OCI-LY7 (cell line): ENCODE measurements around the gene C5orf52. TPM values are rescaled to one million over a fixed set of nuclear protein-coding genes. Genes with fewer than 3 reads are reported as not detected.

ENCODE experiments used
- BruUV-seq: library from RNA; stranded (reverse); fragments of 400-500 nt; replicated peaks from 2 replicates; lab custom pipeline; 2021; lab: Mats Ljungman, UMichigan
- CTCF ChIA-PET: fragments of 300-600 bp; sonication (Branson Sonifier 250); formaldehyde crosslinking; loops from one replicate; lab custom pipeline; 2022; ENCODE audit warnings: antibody characterized with exemption; ENCODE audit not compliant: unreplicated experiment; lab: Charles Lee
- POLR2A ChIA-PET: fragments of 300-600 bp; sonication (Branson Sonifier 250); formaldehyde crosslinking; loops from one replicate; lab custom pipeline; 2022; ENCODE audit warnings: antibody characterized with exemption; lab: Charles Lee
- DNase-seq: peaks from one replicate; pipeline ENCODE4 v3.0.0-alpha.2; 2015; ENCODE audit warnings: low spot score
- H2AFZ ChIP-seq: fragments of 200-600 bp; sonication (generic), shearing (Covaris generic); 2 replicates; pipeline ENCODE4 v1.6.1; 2014; ENCODE audit warnings: mild to moderate bottlenecking, antibody characterized with exemption, low read length, moderate library complexity
- H3K27ac ChIP-seq: fragments of 200-600 bp; sonication (generic); 2 replicates; pipeline ENCODE4 v1.5.1; 2014; ENCODE audit warnings: mixed run types, low read depth, mild to moderate bottlenecking, moderate library complexity, low read length, inconsistent platforms; ENCODE audit not compliant: poor library complexity, severe bottlenecking
- H3K36me3 ChIP-seq: fragments of 200-600 bp; sonication (generic); 2 replicates; pipeline ENCODE4 v1.6.1; 2014; ENCODE audit warnings: mild to moderate bottlenecking, antibody characterized with exemption, low read length, moderate library complexity, mixed read lengths; ENCODE audit not compliant: insufficient read depth
- H3K4me1 ChIP-seq: fragments of 200-600 bp; sonication (generic); 2 replicates; pipeline ENCODE4 v1.5.1; 2014; ENCODE audit warnings: mild to moderate bottlenecking, low read length; ENCODE audit not compliant: insufficient read depth, poor library complexity, severe bottlenecking
- H3K4me2 ChIP-seq: fragments of 200-600 bp; sonication (generic); 2 replicates; pipeline ENCODE4 v1.6.1; 2014; ENCODE audit warnings: mild to moderate bottlenecking, low read length
- H3K4me3 ChIP-seq: fragments of 200-600 bp; sonication (generic); 2 replicates; pipeline ENCODE4 v1.5.1; 2014; ENCODE audit warnings: mild to moderate bottlenecking, low read depth, low read length; ENCODE audit not compliant: poor library complexity, severe bottlenecking
- H3K79me2 ChIP-seq: fragments of 200-600 bp; sonication (generic); 2 replicates; pipeline ENCODE4 v1.6.1; 2016; ENCODE audit warnings: low read depth, mild to moderate bottlenecking, low read length, moderate library complexity, mixed read lengths; ENCODE audit not compliant: insufficient read depth
- H3K9me2 ChIP-seq: fragments of 200-600 bp; sonication (generic); 2 replicates; pipeline ENCODE4 v1.6.1; 2016; ENCODE audit warnings: mild to moderate bottlenecking, low read length, mixed read lengths; ENCODE audit not compliant: insufficient read depth
- H3K9me3 ChIP-seq: fragments of 200-600 bp; sonication (generic); 2 replicates; pipeline ENCODE4 v1.6.1; 2014; ENCODE audit warnings: mild to moderate bottlenecking, mixed run types, low read length, mixed read lengths
- H4K20me1 ChIP-seq: fragments of 200-600 bp; sonication (generic); 2 replicates; pipeline ENCODE4 v1.6.1; 2014; ENCODE audit warnings: mild to moderate bottlenecking, antibody characterized with exemption, low read length, moderate library complexity, mixed read lengths; ENCODE audit not compliant: insufficient read depth
- CTCF ChIP-seq: fragments of 200-600 bp; sonication (generic); conservative IDR thresholded peaks from 2 replicates; pipeline ENCODE4 v1.5.1; 2014; ENCODE audit warnings: mild to moderate bottlenecking, antibody characterized with exemption, low read length, moderate library complexity, mixed read lengths
- EZH2phosphoT487 ChIP-seq: fragments of 200-600 bp; sonication (generic); IDR thresholded peaks from 2 replicates; pipeline ENCODE4 v1.6.1; 2018; ENCODE audit warnings: low read depth, borderline replicate concordance, mild to moderate bottlenecking, mixed run types, antibody characterized with exemption, low read length, moderate library complexity, mixed read lengths
- intact Hi-C: fragments of 100-400 bp; cut with micrococcal nuclease; formaldehyde crosslinking; loops from one replicate; pipeline ENCODE4 v1.10.0; 2022; ENCODE audit not compliant: unreplicated experiment
- total RNA-seq, 2 experiments: library from RNA; depleted of rRNA in 1 of 2; stranded (reverse); fragments of >200 nt in 1 of 2; shearing (Covaris generic) in 1 of 2; gene quantifications; 2 replicates each; pipeline ENCODE4 v1.2.3, GENCODE V29; 2014 to 2022

Gene C5orf52
- total RNA-seq, 2 experiments from 2014 or later = not detected

DNA sequence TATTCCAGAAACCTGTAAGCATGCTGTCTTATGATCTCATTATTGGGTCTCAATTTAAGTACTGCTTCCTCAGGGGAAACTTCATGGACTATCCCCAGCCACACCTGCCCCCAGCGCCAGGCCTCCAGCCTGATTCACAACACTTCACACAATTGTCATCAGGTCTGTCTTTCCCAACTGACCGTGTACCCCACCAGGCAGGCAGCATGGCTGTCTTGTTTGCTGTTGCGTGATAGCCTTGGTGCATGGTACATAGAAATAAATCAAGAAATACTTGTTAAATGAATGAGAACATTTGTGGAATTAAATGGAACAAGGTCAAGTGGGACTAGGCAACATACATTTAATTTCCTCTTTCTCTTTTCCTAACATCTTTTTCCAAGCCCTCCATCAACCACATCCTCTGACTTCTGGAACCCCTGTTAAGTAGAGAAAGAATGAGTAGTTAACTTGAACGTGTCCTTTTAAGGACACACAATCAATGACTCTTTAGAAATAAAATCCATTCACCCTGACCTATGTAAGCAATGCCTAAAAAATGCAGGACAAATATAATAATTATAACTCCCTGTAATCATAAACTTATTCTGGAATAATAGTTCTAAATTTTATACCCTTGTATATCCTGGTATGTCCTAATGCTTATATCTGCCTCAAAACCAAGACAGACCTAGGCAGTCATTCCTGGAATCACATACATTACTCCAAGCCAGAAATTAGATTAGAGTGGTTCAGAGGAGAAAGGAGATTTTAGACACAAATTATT, 42.7 kb downstream of the C5orf52 start:
- no peak overlapping the region for H2AFZ ChIP-seq
- no peaks in the 10 kb centered on the region for H3K36me3 ChIP-seq
- H3K9me2 ChIP-seq = no peaks in the 10 kb centered on the region
- BruUV-seq = no TSS peak
- H3K4me1 ChIP-seq = peaks cover 18% of the 10 kb centered on the region
- H3K4me2 ChIP-seq = no peak overlapping the region
- no peak overlapping the region for H3K27ac ChIP-seq
- TF ChIP-seq CTCF (no peak), EZH2phosphoT487 (no peak)
- H3K4me3 ChIP-seq = no peak overlapping the region
- ChIA-PET CTCF (no interaction called here), POLR2A (no interaction called here)
- H3K9me3 ChIP-seq = no peaks in the 10 kb centered on the region
- no peaks in the 10 kb centered on the region for H4K20me1 ChIP-seq
- intact Hi-C loops = no loop called here
- no peaks in the 10 kb centered on the region for H3K79me2 ChIP-seq
- DNase-seq = no peak

DNA sequence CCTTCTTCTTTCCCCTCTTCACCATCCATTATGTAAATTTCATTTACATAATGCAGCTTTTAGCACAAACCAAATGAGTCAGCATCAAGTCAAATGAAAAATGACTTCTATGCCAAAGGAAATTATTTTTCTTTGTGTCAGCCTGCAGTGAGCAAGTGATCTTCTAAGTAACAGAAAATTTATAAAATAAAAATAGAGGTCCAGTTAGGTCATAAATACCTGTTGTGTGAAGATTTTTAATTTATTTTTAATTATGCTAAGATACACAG, 43.2 kb downstream of the C5orf52 start:
- intact Hi-C loops = no loop called here
- Histone ChIP-seq H3K4me1 (peaks cover 19% of the 10 kb centered on the region), H3K36me3 (no peaks in the 10 kb centered on the region), H2AFZ (no peak overlapping the region), H3K9me2 (no peaks in the 10 kb centered on the region), H3K79me2 (no peaks in the 10 kb centered on the region), H3K27ac (no peak overlapping the region), H4K20me1 (no peaks in the 10 kb centered on the region), H3K9me3 (no peaks in the 10 kb centered on the region), H3K4me3 (no peak overlapping the region), H3K4me2 (no peak overlapping the region)
- CTCF ChIA-PET = no interaction called here
- POLR2A ChIA-PET = no interaction called here
- no TSS peak for BruUV-seq
- no peak for TF ChIP-seq CTCF
- no peak for TF ChIP-seq EZH2phosphoT487
- DNase-seq = no peak

DNA sequence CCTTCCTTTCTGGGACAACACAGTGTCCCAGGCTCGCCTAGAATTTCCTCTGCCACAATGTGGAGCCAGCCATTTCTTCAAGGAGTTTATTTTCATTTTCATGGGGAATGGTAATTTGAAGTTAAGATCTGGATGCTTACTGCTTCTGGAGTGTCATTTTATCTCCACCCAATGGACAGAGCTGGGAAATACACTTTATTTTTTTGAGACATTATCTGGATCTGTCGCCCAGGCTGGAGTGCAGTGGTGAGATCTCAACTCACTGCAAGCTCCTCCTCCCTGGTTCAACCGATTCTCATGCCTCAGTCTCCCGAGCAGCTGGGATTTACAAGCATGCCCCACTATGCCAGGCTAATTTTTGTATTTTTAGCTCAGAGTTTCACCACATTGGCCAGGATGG, 47.2 kb downstream of the C5orf52 start:
- H3K36me3 ChIP-seq = no peaks in the 10 kb centered on the region
- H3K9me2 ChIP-seq = no peaks in the 10 kb centered on the region
- no peaks in the 10 kb centered on the region for H3K79me2 ChIP-seq
- H4K20me1 ChIP-seq = no peaks in the 10 kb centered on the region
- no peak overlapping the region for H3K27ac ChIP-seq
- ChIA-PET POLR2A (interaction anchor here (0.7 to 3.2 kb wide), 10 partner anchors 10 to 610 kb away, joined by 3 to 15 read pairs (median 3); partner anchors contain the start of gene LSM11), CTCF (interaction anchor here (0.6 to 1.6 kb wide), 7 partner anchors 24 to 286 kb away, joined by 3 to 5 read pairs (median 3); no protein-coding TSS in a partner anchor)
- H3K4me3 ChIP-seq = no peak overlapping the region
- H3K9me3 ChIP-seq = no peaks in the 10 kb centered on the region
- peak overlapping the region; percentile 3; the same call in 1 of the 2 replicates for H2AFZ ChIP-seq
- peak; percentile 82 for TF ChIP-seq CTCF
- TF ChIP-seq EZH2phosphoT487 = no peak
- intact Hi-C loops = loop anchor here (1.0 to 2.0 kb wide), 6 partner anchors 25 to 390 kb away; partner anchors contain the start of gene LSM11
- no TSS peak for BruUV-seq
- peaks cover 19% of the 10 kb centered on the region for H3K4me1 ChIP-seq
- peak; percentile 70 for DNase-seq
- H3K4me2 ChIP-seq = no peak overlapping the region
